T-helper 2 cell treated with Interferon-gamma antibody and Interleukin-4, amounts not matched to agents 5 μg/mL and 100 μg/mL, for 36 hours (primary cell): Measurements from ENCODE around the gene GOLT1A.
A peak's percentile ranks its signal among the peaks of the same experiment; 100 is the strongest.

ENCODE experiments used
- DNase-seq: peaks from one replicate; pipeline ENCODE4 v3.0.0; 2021; ENCODE audit warnings: low spot score
- H3K27ac Mint-ChIP-seq: one replicate; pipeline ENCODE4 v1.8.0; 2021; ENCODE audit warnings: mild to moderate bottlenecking, mixed read lengths
- H3K27me3 Mint-ChIP-seq: one replicate; pipeline ENCODE4 v1.8.0; 2021; ENCODE audit warnings: low read depth, mixed read lengths
- H3K36me3 Mint-ChIP-seq: one replicate; pipeline ENCODE4 v1.8.0; 2021; ENCODE audit warnings: low read depth, mixed read lengths
- H3K4me1 Mint-ChIP-seq: one replicate; pipeline ENCODE4 v1.8.0; 2021; ENCODE audit warnings: low read depth, mixed read lengths
- H3K4me3 Mint-ChIP-seq: one replicate; pipeline ENCODE4 v1.8.0; 2022; ENCODE audit warnings: mild to moderate bottlenecking, moderate library complexity, mixed read lengths
- H3K9me3 Mint-ChIP-seq: one replicate; pipeline ENCODE4 v1.8.0; 2021; ENCODE audit warnings: mixed read lengths

The GOLT1A gene

GRCh38 chr1:204213668-204214662 lies at the start of gene GOLT1A:
Gene GOLT1A (minus strand): TSS chr1:204213988. CDS start chr1:204213906, 82 bp downstream.
- H3K27ac Mint-ChIP-seq: no peak within 1 kb of the TSS
- H3K4me1 Mint-ChIP-seq: peaks cover 3% of the 10 kb centered on the region
- no peaks in the 10 kb centered on the region for H3K9me3 Mint-ChIP-seq
- peaks cover 5% of the 10 kb centered on the region for H3K27me3 Mint-ChIP-seq
- peak within 1 kb of the TSS; percentile 51 for H3K4me3 Mint-ChIP-seq
- DNase-seq: peak; percentile 21
- no peaks in the 10 kb centered on the region for H3K36me3 Mint-ChIP-seq

DNA sequence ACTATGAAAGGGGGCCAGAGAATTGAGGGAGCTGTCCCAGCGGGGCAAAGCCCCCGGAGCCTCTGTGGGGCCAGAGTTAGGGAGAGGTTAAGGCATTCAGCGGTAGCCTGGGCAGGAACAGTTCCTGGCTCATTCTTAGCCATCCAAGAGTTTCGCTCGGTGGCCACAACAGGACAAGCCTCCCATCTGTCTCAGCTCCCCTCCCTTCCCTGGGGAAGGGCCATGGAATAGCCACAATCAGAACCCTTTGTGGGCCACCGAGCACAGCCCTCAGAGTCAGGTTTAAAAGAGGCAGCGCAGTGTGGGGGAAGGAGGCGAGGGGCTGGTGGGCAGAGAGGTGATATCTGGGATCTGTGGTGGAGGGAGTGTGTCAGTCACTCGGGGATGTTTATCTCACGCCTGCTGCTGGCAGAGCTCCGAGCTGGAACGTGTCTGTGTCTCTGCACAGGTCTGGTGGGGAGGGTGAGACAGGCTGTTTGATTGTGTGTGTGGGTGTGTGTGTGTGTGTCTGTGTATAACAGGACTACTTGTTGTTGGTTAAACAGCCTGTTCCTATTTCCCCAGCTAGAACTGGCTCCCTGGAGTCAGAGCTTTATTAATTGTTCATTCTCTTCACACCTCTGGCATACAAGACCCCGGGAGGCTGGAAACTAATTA lies 49.6 kb upstream of the GOLT1A start:
- Mint-ChIP-seq H3K4me1 (no peaks in the 10 kb centered on the region), H3K9me3 (no peaks in the 10 kb centered on the region), H3K36me3 (no peaks in the 10 kb centered on the region), H3K4me3 (no peak overlapping the region), H3K27ac (no peak overlapping the region), H3K27me3 (peaks cover 6% of the 10 kb centered on the region)
- no peak for DNase-seq

GRCh38 chr1:204262506-204263253 lies 48.9 kb upstream of the GOLT1A start:
- Mint-ChIP-seq H3K36me3 (no peaks in the 10 kb centered on the region), H3K27ac (no peak overlapping the region), H3K4me3 (no peak overlapping the region), H3K27me3 (peaks cover 6% of the 10 kb centered on the region), H3K4me1 (peaks cover 2% of the 10 kb centered on the region), H3K9me3 (no peaks in the 10 kb centered on the region)
- no peak for DNase-seq

DNA sequence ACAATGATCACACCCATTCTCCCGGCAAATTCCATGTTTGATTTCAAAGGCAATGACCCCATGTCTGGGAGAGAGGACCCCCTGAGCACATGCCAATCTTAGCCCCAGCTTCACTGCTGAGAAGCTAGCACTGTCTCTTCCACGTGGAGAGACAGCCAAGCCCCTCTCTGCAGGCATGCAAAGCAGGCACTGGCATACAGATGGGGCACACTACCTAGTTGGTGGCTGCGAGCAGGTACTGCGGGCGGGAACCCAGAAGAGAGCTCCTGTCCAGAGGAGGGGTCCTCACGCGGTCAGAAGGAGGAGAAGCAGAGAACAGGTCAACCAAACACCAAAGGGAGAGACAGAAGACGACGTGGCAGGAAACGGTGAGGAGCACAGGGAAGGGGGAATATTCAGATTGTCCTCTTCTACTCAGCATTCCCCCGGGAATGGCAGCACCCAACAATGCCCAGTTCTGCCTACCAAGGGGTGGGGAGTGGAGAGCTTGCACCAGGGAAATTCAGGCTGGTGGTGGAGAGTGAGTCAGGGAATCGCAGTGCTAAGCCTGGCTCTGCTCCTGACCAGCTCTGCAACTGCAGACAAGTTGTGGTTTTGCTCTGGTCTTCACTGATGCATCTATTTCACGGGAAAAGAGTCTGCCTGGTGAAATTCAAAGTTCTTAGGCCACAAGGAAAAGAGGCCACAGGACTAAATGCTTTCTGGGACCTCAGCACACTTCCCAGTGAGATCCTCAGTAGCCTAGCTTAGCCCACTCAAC lies 48.1 kb upstream of the GOLT1A start:
- Mint-ChIP-seq H3K9me3 (no peaks in the 10 kb centered on the region), H3K4me3 (no peak overlapping the region), H3K27ac (no peak overlapping the region), H3K36me3 (no peaks in the 10 kb centered on the region), H3K27me3 (peaks cover 4% of the 10 kb centered on the region), H3K4me1 (peaks cover 2% of the 10 kb centered on the region)
- no peak for DNase-seq

DNA sequence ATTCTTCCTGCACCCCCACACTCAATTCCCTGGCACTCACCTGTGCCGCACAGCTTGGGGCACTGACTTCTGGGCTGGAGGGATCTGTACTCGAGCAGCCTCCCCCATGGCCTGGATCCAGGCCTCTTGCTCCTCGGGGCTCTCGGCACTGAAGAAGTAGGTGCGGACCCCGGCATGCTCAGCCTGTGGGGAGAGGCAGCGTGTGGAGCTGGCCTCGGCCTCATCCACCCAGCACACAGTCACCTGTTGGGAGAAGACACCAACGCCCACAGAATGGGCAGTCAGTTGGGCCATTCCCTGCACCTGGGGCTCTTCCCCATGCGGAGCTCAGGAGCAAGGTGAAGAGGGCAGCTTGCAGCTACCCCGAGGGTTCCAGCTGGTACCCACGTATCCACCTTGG lies 47.5 kb upstream of the GOLT1A start:
- Mint-ChIP-seq H3K4me3 (no peak overlapping the region), H3K36me3 (no peaks in the 10 kb centered on the region), H3K4me1 (peaks cover 2% of the 10 kb centered on the region), H3K9me3 (no peaks in the 10 kb centered on the region), H3K27me3 (peaks cover 4% of the 10 kb centered on the region), H3K27ac (no peak overlapping the region)
- no peak for DNase-seq

- H3K36me3 Mint-ChIP-seq: no peaks in the 10 kb centered on the region
- no peak overlapping the region for H3K4me3 Mint-ChIP-seq
- no peak for DNase-seq
- no peaks in the 10 kb centered on the region for H3K9me3 Mint-ChIP-seq
- H3K4me1 Mint-ChIP-seq: peaks cover 2% of the 10 kb centered on the region
- H3K27me3 Mint-ChIP-seq: peaks cover 4% of the 10 kb centered on the region
- no peak overlapping the region for H3K27ac Mint-ChIP-seq
These were observed 46.9 kb upstream of the GOLT1A start for GRCh38 chr1:204260601-204261197.

DNA sequence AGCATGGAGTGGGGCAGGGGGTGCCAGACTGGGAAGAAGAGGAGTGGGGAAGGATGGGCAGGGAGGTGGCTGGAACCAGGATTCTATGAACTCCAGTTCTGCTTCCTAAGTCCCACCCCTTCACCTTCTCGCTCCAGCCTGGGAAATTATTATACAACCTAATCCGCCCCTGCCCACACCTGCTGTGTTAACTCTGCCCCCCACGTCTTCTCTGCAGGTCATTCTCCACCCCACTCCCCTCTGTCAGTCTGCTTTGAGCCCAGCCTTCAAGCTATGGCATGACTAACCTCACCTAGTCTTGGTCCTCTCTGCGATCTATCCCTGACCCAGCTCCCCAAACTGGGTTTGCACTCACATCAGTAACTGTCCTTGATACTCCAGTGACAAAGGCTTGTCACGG lies 46.0 kb upstream of the GOLT1A start:
- no peak for DNase-seq
- H3K36me3 Mint-ChIP-seq: no peaks in the 10 kb centered on the region
- H3K4me1 Mint-ChIP-seq: peaks cover 2% of the 10 kb centered on the region
- H3K4me3 Mint-ChIP-seq: no peak overlapping the region
- H3K27me3 Mint-ChIP-seq: peaks cover 4% of the 10 kb centered on the region
- no peak overlapping the region for H3K27ac Mint-ChIP-seq
- H3K9me3 Mint-ChIP-seq: no peaks in the 10 kb centered on the region

DNA sequence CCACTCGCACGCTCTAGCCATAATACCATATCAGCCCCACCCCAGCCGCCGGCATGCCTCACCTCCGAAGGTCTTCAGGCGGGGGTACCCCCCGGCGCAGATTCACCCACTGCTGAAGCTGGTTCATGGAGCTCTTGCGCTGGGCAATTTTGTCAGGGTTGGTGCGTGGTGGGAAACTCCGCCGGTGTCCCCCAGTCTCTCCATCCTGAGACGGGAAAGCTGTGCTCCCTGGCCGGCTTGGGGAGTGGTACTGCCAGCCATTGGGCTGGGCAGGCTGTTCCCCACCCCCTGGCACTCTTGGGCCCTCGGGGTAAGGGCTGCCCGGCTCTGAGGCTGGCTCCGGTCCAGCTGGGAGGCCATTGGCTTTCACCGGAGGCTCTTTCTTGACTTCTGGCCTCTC lies 45.4 kb upstream of the GOLT1A start:
- peaks cover 4% of the 10 kb centered on the region for H3K27me3 Mint-ChIP-seq
- H3K9me3 Mint-ChIP-seq: no peaks in the 10 kb centered on the region
- H3K27ac Mint-ChIP-seq: no peak overlapping the region
- H3K4me1 Mint-ChIP-seq: peaks cover 2% of the 10 kb centered on the region
- DNase-seq: no peak
- no peak overlapping the region for H3K4me3 Mint-ChIP-seq
- no peaks in the 10 kb centered on the region for H3K36me3 Mint-ChIP-seq

GRCh38 chr1:204258213-204259115 lies 44.7 kb upstream of the GOLT1A start:
- DNase-seq: peak; percentile 11
- H3K4me3 Mint-ChIP-seq: no peak overlapping the region
- H3K36me3 Mint-ChIP-seq: no peaks in the 10 kb centered on the region
- H3K9me3 Mint-ChIP-seq: no peaks in the 10 kb centered on the region
- no peak overlapping the region for H3K27ac Mint-ChIP-seq
- peaks cover 2% of the 10 kb centered on the region for H3K4me1 Mint-ChIP-seq
- peaks cover under 1% of the 10 kb centered on the region for H3K27me3 Mint-ChIP-seq

GRCh38 chr1:204257446-204257845 lies 43.7 kb upstream of the GOLT1A start:
- Mint-ChIP-seq H3K4me3 (no peak overlapping the region), H3K36me3 (no peaks in the 10 kb centered on the region), H3K27me3 (no peaks in the 10 kb centered on the region), H3K4me1 (peaks cover 2% of the 10 kb centered on the region), H3K9me3 (no peaks in the 10 kb centered on the region), H3K27ac (no peak overlapping the region)
- DNase-seq: no peak

DNA sequence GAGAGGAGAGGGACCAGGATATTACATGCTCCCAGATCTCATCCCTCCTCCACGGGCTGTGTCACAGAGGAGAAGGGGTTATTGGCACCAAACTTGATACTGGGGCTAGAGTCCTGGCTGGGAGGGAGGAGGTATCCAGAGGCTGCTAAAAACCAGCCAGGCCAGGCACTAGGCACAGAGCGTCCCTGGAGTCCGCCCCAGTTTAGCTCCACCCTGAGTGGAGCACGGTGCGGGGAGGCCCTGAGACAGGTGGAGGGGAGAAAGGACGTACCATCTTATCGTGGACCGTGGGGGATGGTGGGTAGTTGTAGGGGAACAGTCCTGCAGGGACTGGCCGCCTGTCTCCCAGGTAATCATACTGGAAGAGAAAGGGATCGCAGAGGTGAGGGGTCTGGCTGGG lies 42.7 kb upstream of the GOLT1A start:
- H3K9me3 Mint-ChIP-seq: no peaks in the 10 kb centered on the region
- peaks cover 2% of the 10 kb centered on the region for H3K4me1 Mint-ChIP-seq
- DNase-seq: no peak
- no peaks in the 10 kb centered on the region for H3K27me3 Mint-ChIP-seq
- H3K36me3 Mint-ChIP-seq: no peaks in the 10 kb centered on the region
- H3K27ac Mint-ChIP-seq: no peak overlapping the region
- H3K4me3 Mint-ChIP-seq: no peak overlapping the region

DNA sequence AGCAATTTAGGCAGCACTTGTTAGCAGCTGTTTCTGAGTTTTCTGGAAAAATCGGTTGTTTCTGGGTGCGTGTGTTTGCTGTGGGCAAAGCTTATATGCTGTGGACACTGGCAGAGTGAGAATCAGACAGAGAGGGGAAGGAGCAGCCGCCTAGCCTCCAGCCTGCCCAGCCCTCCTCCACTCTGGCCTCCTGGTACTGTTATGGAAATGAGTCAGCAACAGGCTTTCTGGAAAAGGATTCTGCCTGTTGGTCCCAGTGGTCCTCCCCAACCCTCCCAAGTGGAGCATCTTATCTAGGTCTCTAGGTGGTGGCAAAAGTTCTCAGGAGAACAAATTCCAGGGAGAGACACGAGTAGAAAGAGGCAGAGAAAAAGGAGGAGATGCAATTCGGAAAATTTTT lies 42.2 kb upstream of the GOLT1A start:
- Mint-ChIP-seq H3K27ac (no peak overlapping the region), H3K27me3 (no peaks in the 10 kb centered on the region), H3K4me3 (no peak overlapping the region), H3K36me3 (no peaks in the 10 kb centered on the region), H3K9me3 (no peaks in the 10 kb centered on the region), H3K4me1 (peaks cover 2% of the 10 kb centered on the region)
- DNase-seq: no peak
